ENCODE results near the gene PCDH12. TPM values are rescaled to one million over a fixed set of nuclear protein-coding genes. Genes with fewer than 3 reads are reported as not detected.

Gene PCDH12
- polyA plus RNA-seq, 1 experiment = not detected

DNA sequence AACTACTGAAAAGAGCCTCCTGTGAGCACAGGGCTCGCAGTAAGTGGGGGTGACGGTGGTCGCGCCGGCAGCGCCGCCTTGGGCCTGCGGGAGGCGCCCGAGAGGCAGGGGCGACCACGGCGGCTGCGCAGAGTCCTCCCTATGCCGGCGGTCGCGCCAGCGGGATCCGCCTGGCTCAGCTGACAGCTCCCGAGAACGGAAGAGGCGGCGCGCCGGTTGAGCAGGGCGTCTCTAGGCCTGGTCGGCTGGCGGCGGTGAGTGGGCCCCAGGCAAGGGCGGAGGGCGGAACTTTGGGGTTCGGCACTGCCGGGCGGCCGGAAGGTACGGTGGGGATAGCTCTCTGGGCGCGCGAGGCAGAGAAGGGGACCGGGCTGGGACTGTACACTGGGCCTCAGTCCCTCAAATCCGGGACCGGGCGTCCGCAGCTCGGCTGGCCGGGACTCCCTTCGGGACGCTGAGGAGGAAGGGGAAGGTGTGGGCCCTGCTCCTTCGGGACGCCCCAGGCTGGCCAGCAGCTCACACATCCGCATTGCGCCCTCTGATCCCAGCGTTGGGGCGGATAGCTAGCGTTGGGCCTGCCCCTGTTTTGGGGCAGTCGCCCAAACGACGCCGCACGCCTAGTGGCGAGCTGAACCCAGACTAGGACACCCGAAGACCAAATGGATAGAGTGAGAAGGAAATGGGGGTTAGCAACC is 11.1 kb upstream of the PCDH12 start, which contains the start of gene RNF14:
Gene RNF14 (plus strand): TSS at position 192 of the 695 bp plus-strand sequence. CDS start 4,484 bp downstream, outside the sequence.
- ChIA-PET POLR2A (interaction anchor here (0.6 to 1.7 kb wide), 14 partner anchors 8 to 1928 kb away, joined by 3 to 13 read pairs (median 3); partner anchors contain the start of genes DELE1, HDAC3 and RELL2), CTCF (interaction anchor here (0.6 to 4.9 kb wide), 25 partner anchors 9 to 1833 kb away, joined by 3 to 78 read pairs (median 4); partner anchors contain the start of gene DELE1)
- Histone ChIP-seq H3K27ac (ENCODE audit: low read depth, low read length) (peak within 1 kb of the TSS; percentile 94), H3K9me3 (ENCODE audit: control insufficient read depth, insufficient read depth, low read length) (no peaks in the 10 kb centered on the region; the same call in 1 of the 2 replicates), H3K4me3 (ENCODE audit: low read depth, low read length) (peak within 1 kb of the TSS; percentile 70), H3K27me3 (ENCODE audit: control insufficient read depth, insufficient read depth, low read length) (no peaks in the 10 kb centered on the region)
- TF ChIP-seq, protein P1, sequence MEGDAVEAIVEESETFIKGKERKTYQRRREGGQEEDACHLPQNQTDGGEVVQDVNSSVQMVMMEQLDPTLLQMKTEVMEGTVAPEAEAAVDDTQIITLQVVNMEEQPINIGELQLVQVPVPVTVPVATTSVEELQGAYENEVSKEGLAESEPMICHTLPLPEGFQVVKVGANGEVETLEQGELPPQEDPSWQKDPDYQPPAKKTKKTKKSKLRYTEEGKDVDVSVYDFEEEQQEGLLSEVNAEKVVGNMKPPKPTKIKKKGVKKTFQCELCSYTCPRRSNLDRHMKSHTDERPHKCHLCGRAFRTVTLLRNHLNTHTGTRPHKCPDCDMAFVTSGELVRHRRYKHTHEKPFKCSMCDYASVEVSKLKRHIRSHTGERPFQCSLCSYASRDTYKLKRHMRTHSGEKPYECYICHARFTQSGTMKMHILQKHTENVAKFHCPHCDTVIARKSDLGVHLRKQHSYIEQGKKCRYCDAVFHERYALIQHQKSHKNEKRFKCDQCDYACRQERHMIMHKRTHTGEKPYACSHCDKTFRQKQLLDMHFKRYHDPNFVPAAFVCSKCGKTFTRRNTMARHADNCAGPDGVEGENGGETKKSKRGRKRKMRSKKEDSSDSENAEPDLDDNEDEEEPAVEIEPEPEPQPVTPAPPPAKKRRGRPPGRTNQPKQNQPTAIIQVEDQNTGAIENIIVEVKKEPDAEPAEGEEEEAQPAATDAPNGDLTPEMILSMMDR (IDR thresholded peaks at IDR 0.05; ENCODE audit: low read depth, low read length) = peak; percentile 63
- DNase-seq (ENCODE audit: low read depth, low spot score) = peak; percentile 73

DNA sequence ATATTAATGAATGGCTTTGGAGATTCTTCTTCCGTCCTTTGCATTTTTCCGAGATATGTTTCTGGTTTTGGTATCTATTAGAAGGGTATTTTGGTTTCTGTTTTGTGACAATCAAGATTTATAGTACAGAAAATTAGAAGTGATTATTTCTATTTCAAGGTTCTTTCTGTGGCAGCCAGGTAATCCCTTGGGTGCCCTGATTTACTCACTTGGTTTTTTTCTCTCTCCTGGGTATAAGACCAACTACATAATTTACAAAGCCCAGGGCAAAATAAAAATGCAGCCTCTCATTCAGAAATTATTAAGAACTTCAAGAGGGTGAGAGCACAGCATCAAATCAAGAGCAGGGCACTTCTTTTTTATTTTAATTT is 8.9 kb upstream of the PCDH12 start:
- Histone ChIP-seq H3K9me3 (ENCODE audit: control insufficient read depth, insufficient read depth, low read length) (no peaks in the 10 kb centered on the region; the same call in 1 of the 2 replicates), H3K4me3 (ENCODE audit: low read depth, low read length) (no peak overlapping the region), H3K27ac (ENCODE audit: low read depth, low read length) (no peak overlapping the region), H3K27me3 (ENCODE audit: control insufficient read depth, insufficient read depth, low read length) (no peaks in the 10 kb centered on the region)
- POLR2A ChIA-PET = no interaction called here
- no peak for DNase-seq (ENCODE audit: low read depth, low spot score)
- CTCF ChIA-PET = interaction anchor here (3.6 kb wide), 1 partner anchor 275 kb away, joined by 45 read pairs; no protein-coding TSS in a partner anchor
- TF ChIP-seq, protein P1 (IDR thresholded peaks at IDR 0.05; ENCODE audit: low read depth, low read length) = no peak

DNA sequence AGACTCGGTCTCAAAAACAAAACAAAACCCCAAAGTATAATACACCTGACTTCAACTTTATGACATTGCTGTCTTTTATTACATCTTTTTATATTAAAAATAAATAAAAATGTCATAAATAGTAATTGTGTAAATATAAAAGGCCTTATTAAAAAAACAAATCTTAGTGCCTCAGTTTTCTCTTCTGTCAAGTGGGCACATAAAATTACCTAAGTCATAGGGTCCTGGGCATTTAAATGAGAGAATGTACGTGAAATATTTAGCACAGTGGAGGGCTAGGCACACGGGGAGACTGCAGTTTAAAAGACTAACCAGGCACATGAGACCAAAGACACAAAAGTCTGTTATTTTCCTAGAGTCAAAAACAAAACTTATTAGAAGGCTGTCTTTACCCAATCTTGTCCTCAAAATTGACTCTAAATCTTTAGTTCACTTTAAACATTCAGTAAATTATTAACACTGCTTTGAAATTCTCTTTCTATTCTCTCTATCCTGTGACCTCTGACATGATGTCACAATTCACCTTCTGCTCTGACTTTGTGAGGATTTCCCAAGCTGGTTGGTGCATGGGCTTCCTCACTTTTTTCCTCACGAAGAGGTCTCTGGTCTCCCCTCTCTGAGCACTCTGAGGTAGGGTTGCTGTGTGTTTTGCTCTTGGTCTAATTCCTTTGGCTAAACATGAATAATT is 8.4 kb upstream of the PCDH12 start:
- TF ChIP-seq, protein P1 (IDR thresholded peaks at IDR 0.05; ENCODE audit: low read depth, low read length) = no peak
- H3K9me3 ChIP-seq (ENCODE audit: control insufficient read depth, insufficient read depth, low read length) = no peaks in the 10 kb centered on the region; the same call in 1 of the 2 replicates
- CTCF ChIA-PET = interaction anchor here (0.7 kb wide), 1 partner anchor 16 kb away, joined by 3 read pairs; no protein-coding TSS in a partner anchor
- H3K4me3 ChIP-seq (ENCODE audit: low read depth, low read length) = no peak overlapping the region
- H3K27ac ChIP-seq (ENCODE audit: low read depth, low read length) = no peak overlapping the region
- no peaks in the 10 kb centered on the region for H3K27me3 ChIP-seq (ENCODE audit: control insufficient read depth, insufficient read depth, low read length)
- no peak for DNase-seq (ENCODE audit: low read depth, low spot score)
- POLR2A ChIA-PET = no interaction called here

DNA sequence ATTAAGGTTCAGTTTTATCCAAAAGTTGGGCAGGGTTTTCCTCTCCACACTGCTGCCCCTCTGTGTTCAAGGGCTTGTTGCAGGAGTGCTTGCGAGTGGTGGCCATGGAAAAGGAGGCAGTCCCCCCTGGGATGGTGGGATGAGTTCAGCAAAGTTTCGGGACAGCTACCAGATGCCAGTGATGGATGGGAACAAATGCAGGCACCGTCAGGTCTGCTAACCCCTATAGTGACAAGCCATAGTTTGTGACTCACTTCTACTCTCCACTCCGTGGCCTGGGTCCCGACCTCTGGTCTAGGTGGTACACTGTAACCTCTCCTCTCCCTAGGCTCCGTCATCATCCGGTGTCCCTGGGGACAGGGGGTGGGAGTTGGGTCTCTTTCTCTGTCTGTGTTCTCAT is 7.1 kb upstream of the PCDH12 start:
- ChIA-PET POLR2A (no interaction called here), CTCF (interaction anchor here (0.6 kb wide), 1 partner anchor 273 kb away, joined by 3 read pairs; no protein-coding TSS in a partner anchor)
- H3K9me3 ChIP-seq (ENCODE audit: control insufficient read depth, insufficient read depth, low read length) = no peaks in the 10 kb centered on the region; the same call in 1 of the 2 replicates
- H3K27ac ChIP-seq (ENCODE audit: low read depth, low read length) = no peak overlapping the region
- TF ChIP-seq, protein P1 (IDR thresholded peaks at IDR 0.05; ENCODE audit: low read depth, low read length) = no peak
- no peak for DNase-seq (ENCODE audit: low read depth, low spot score)
- no peaks in the 10 kb centered on the region for H3K27me3 ChIP-seq (ENCODE audit: control insufficient read depth, insufficient read depth, low read length)
- no peak overlapping the region for H3K4me3 ChIP-seq (ENCODE audit: low read depth, low read length)

All from AG04450 (cell line).